Sigmoid colon (tissue), 7 donors: ENCODE results near the gene ZNF638. TPM values are rescaled to one million over a fixed set of nuclear protein-coding genes. Genes with fewer than 3 reads are reported as not detected.

Experiments
- DNase-seq: peaks from one replicate; pipeline ENCODE4 v3.0.0-alpha.2; 2019
- H3K27ac ChIP-seq, 4 donors: fragments of 200-600 bp; sonication (generic); one replicate each; pipeline ENCODE4 v1.5.1; 2016 to 2019; ENCODE audit warnings: mild to moderate bottlenecking in 1 of 4
- H3K27me3 ChIP-seq, 3 donors: fragments of 200-600 bp; sonication (generic); one replicate each; pipeline ENCODE4 v1.5.1; 2019; ENCODE audit warnings: mild to moderate bottlenecking in 1 of 3
- H3K36me3 ChIP-seq, 4 donors: fragments of 200-600 bp; sonication (generic); one replicate each; pipeline ENCODE4 v1.5.1; 2016 to 2019
- H3K4me1 ChIP-seq, 4 donors: fragments of 200-600 bp; sonication (generic); one replicate each; pipeline ENCODE4 v1.5.1; 2017 to 2019
- H3K4me3 ChIP-seq, 4 donors: fragments of 200-600 bp; sonication (generic); one replicate each; pipeline ENCODE4 v1.5.1; 2017 to 2019; ENCODE audit warnings: mild to moderate bottlenecking in 2 of 4, moderate library complexity in 1 of 4
- H3K9me3 ChIP-seq, 4 donors: fragments of 200-600 bp in 3 of 4; sonication (generic) in 3 of 4; one replicate each; pipeline versions ENCODE4 v1.5.1 to v1.6.1; 2013 to 2019
- CTCF ChIP-seq, 4 experiments: fragments of 450-650 bp in 3 of 4; fragments of 200-600 bp in 1 of 4; IDR thresholded peaks; one replicate each; pipeline ENCODE4 v1.5.1; 2016 to 2019; ENCODE audit warnings: antibody characterized with exemption in 4 of 4, mild to moderate bottlenecking in 3 of 4, moderate library complexity in 2 of 4
- EP300 ChIP-seq, 4 donors: sonication (generic); formaldehyde crosslinking; IDR thresholded peaks; one replicate each; pipeline ENCODE4 v1.6.1; 2017; ENCODE audit warnings: antibody characterized with exemption in 4 of 4
- POLR2A ChIP-seq, 2 donors: fragments of 450-650 bp; IDR thresholded peaks; one replicate each; pipeline ENCODE4 v1.6.1; 2016; ENCODE audit warnings: antibody characterized with exemption in 2 of 2, mild to moderate bottlenecking in 2 of 2, moderate library complexity in 2 of 2
- POLR2AphosphoS5 ChIP-seq, 4 donors: sonication (generic); formaldehyde crosslinking; IDR thresholded peaks; one replicate each; pipeline ENCODE4 v1.6.1; 2017; ENCODE audit warnings: antibody characterized with exemption in 4 of 4
- WGBS, 2 donors: extraction: QIAGEN DNeasy Blood & Tissue Kit; methylation state at CpG; one replicate each; pipeline ENCODE4 v1.1.7; 2013; 5-methylcytosine and 5-hydroxymethylcytosine counted together
- intact Hi-C: fragments of 100-400 bp; cut with DNase I; formaldehyde crosslinking; loops from one replicate; pipeline ENCODE4 v1.15.1; 2023
- polyA plus RNA-seq, 3 donors: library from polyadenylated mRNA; stranded (reverse); fragments of 200-250 nt; gene quantifications; one replicate each; pipeline ENCODE4 v1.2.3, GENCODE V29; 2013
- total RNA-seq, 4 donors: library from RNA; depleted of rRNA; stranded (reverse); fragments of >200 nt; gene quantifications; one replicate each; pipeline ENCODE4 v1.1.0, GENCODE V29; 2016
- donor health status: healthy with polysubstance abuse.
- donor health status: Bipolar disorder and iron deficiency.
- donor health status: healthy.

ZNF638 gene
- total and polyA plus RNA-seq, 7 donors = 28.7 to 184 (median 161) TPM

DNA sequence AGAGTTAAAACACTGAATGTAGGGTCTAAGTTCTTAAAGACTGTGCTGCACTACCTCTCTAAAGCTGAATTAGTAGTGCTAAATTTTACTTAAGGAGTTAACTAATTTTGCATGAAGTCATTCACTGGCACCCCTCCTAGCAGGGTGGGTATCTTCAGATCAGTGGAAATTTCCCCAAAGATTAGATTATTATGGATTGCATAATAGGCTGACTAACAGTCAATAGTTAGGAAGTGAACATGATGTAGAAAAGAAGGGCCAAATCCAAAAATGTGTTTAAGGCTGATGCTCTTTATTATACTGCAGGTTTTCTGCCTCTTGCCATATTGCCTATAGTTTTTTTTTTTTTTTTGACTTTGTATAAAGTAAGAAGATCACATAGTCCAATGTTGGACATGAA is 5.2 kb downstream of the ZNF638 start:
- no peak for TF ChIP-seq EP300 (IDR thresholded peaks at IDR 0.05)
- no peak for TF ChIP-seq POLR2A (IDR thresholded peaks at IDR 0.05)
- TF ChIP-seq CTCF (IDR thresholded peaks at IDR 0.05) = no peak
- TF ChIP-seq POLR2AphosphoS5 (IDR thresholded peaks at IDR 0.05) = no peak
- no peak for DNase-seq
- Histone ChIP-seq H3K4me3 (no peak overlapping the region), H3K9me3 (no peaks in the 10 kb centered on the region), H3K27ac (peak overlapping the region in 1 of 4 donors; percentile 33), H3K36me3 (peaks cover 0 to 4% (median 0%) of the 10 kb centered on the region in 4 donors), H3K4me1 (peaks cover 0 to 90% (median 72%) of the 10 kb centered on the region in 4 donors), H3K27me3 (no peaks in the 10 kb centered on the region)
- intact Hi-C loops = no loop called here

DNA sequence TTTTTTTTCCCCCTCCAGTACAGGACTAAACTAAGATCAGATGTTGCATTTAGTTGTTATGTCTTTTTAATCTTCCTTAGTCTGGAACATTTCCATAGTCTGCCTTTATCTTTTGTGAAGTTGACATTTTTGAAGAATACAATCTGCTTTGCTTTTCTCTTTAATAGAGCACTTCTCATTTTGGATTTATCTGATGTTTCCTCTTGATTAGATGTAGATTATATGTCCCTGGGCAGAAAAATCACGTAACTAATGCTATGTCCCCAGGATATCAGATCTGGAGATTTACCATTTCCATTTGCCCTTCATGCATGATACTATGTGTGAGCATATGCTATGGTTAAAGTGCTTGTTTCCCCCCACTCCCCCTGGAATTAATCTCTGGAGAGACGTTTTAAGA is 6.2 kb downstream of the ZNF638 start:
- Histone ChIP-seq H3K27ac (no peak overlapping the region), H3K4me3 (no peak overlapping the region), H3K9me3 (no peaks in the 10 kb centered on the region), H3K27me3 (no peaks in the 10 kb centered on the region), H3K36me3 (peaks cover 0 to 4% (median 0%) of the 10 kb centered on the region in 4 donors), H3K4me1 (peaks cover 0 to 99% (median 75%) of the 10 kb centered on the region in 4 donors)
- TF ChIP-seq EP300 (IDR thresholded peaks at IDR 0.05) (no peak), POLR2A (IDR thresholded peaks at IDR 0.05) (no peak), CTCF (IDR thresholded peaks at IDR 0.05) (no peak), POLR2AphosphoS5 (IDR thresholded peaks at IDR 0.05) (no peak)
- no peak for DNase-seq
- 68 to 74% methylated on average over 2 of the region's 2 CpGs for WGBS, 2 donors
- intact Hi-C loops = no loop called here

DNA sequence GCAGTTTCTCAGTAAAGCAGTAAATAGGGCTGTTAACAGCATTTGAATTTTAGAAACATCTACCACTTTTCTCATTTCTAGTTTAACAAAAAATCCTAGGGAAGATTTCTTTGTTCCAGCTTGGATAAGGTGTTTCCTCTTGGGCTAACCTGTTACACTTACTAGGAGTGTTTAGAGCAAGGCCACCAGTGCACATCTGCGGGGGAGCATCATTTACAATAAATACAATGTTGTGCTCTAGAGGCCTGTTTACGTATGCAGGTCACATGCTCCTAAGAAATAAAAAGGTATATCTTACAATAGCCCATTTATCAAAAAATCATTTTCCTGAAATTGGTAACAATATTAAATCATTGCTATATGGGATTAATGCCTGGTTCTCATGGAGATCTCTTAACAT is 8.1 kb downstream of the ZNF638 start:
- no peak for DNase-seq
- Histone ChIP-seq H3K4me1 (peaks cover 0 to 84% (median 57%) of the 10 kb centered on the region in 4 donors), H3K36me3 (peaks cover 0 to 4% (median 0%) of the 10 kb centered on the region in 4 donors), H3K27ac (no peak overlapping the region), H3K4me3 (no peak overlapping the region), H3K27me3 (no peaks in the 10 kb centered on the region), H3K9me3 (no peaks in the 10 kb centered on the region)
- intact Hi-C loops = no loop called here
- 89 to 93% methylated on average over 2 of the region's 2 CpGs for WGBS, 2 donors
- TF ChIP-seq POLR2A (IDR thresholded peaks at IDR 0.05) = no peak
- no peak for TF ChIP-seq POLR2AphosphoS5 (IDR thresholded peaks at IDR 0.05)
- TF ChIP-seq EP300 (IDR thresholded peaks at IDR 0.05) = no peak
- no peak for TF ChIP-seq CTCF (IDR thresholded peaks at IDR 0.05)

GRCh38 chr2:71340176-71340575 is 8.6 kb downstream of the ZNF638 start:
- intact Hi-C loops = no loop called here
- no peak overlapping the region for H3K27ac ChIP-seq
- WGBS, 2 donors = 60 to 69% methylated on average over 3 of the region's 3 CpGs
- H3K9me3 ChIP-seq = no peaks in the 10 kb centered on the region
- peaks cover 0 to under 1% (median 0%) of the 10 kb centered on the region in 4 donors for H3K36me3 ChIP-seq
- H3K4me3 ChIP-seq = no peak overlapping the region
- peaks cover 0 to 79% (median 52%) of the 10 kb centered on the region in 4 donors for H3K4me1 ChIP-seq
- no peaks in the 10 kb centered on the region for H3K27me3 ChIP-seq
- DNase-seq = no peak
- TF ChIP-seq CTCF (IDR thresholded peaks at IDR 0.05) (no peak), POLR2A (IDR thresholded peaks at IDR 0.05) (no peak), EP300 (IDR thresholded peaks at IDR 0.05) (no peak), POLR2AphosphoS5 (IDR thresholded peaks at IDR 0.05) (no peak)

GRCh38 chr2:71341645-71342044 is 10.1 kb downstream of the ZNF638 start:
- Histone ChIP-seq H3K27ac (peak overlapping the region in 2 of 4 donors; percentile 6 to 29), H3K36me3 (no peaks in the 10 kb centered on the region), H3K4me1 (peaks cover 0 to 64% (median 42%) of the 10 kb centered on the region in 4 donors), H3K4me3 (no peak overlapping the region), H3K27me3 (no peaks in the 10 kb centered on the region), H3K9me3 (no peaks in the 10 kb centered on the region)
- intact Hi-C loops = no loop called here
- no peak for DNase-seq
- TF ChIP-seq CTCF (IDR thresholded peaks at IDR 0.05) (no peak), POLR2A (IDR thresholded peaks at IDR 0.05) (no peak), POLR2AphosphoS5 (IDR thresholded peaks at IDR 0.05) (peak in 1 of 4 donors; percentile 34), EP300 (IDR thresholded peaks at IDR 0.05) (no peak)
- WGBS, 2 donors = 71 to 80% methylated on average over 4 of the region's 4 CpGs
